Hypothalamus (tissue), 51 donors: ENCODE measurements around the gene SDC4.

Experiments used
- DNase-seq, 51 donors: peaks; one replicate each; lab custom pipeline; 2025; lab: John Stamatoyannopoulos, UW

The SDC4 gene

DNA sequence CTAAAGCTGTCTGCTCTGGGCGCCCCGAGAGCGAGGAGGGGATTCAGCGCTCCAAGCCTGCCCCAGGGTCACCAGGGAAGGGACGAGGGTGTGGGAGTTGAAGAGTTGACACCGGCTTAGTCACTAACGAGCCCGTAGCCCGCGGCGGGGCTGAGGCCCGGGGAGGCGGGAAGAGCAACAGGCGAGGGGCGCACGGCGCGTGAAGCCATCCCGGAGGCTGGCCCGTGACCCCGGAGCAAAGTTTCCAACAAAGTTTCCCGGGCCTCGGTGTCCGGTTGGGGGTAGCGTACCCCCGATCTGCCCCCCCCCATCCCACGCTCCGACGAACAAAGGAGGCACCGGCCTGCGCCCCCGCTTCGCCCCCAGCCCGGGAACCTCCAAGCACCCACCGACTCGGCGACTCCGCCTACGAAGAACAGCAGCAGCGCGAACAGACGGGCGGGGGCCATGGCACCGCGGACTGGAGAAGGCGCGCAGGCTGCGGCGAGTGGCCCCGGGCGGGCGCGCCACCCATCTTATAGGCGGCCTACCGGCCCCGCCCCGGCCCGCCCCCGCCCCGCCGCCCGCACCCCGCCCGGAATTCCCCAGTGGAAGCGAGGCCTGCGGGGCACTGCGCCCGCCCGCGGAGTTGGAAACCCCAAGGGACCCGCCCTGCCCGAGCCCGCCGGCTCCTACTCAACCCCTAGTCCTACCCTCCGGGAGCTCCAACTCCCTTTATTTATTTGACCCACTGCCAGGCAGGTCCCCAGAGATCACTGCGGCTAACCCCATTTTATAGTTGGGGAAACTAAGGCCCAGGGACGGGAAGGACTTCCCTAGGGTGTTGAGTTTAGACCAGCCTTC, at the start of gene SDC4:
Gene SDC4 (minus strand): TSS at position 489 of the 843 bp plus-strand sequence. CDS start 40 bp downstream, at position 449.
- peak in 31 of 51 donors; percentile 10 to 72 (median 43) for DNase-seq

- no peak for DNase-seq
These were observed 46.8 kb upstream of the SDC4 start for GRCh38 chr20:45395114-45395415.

DNA sequence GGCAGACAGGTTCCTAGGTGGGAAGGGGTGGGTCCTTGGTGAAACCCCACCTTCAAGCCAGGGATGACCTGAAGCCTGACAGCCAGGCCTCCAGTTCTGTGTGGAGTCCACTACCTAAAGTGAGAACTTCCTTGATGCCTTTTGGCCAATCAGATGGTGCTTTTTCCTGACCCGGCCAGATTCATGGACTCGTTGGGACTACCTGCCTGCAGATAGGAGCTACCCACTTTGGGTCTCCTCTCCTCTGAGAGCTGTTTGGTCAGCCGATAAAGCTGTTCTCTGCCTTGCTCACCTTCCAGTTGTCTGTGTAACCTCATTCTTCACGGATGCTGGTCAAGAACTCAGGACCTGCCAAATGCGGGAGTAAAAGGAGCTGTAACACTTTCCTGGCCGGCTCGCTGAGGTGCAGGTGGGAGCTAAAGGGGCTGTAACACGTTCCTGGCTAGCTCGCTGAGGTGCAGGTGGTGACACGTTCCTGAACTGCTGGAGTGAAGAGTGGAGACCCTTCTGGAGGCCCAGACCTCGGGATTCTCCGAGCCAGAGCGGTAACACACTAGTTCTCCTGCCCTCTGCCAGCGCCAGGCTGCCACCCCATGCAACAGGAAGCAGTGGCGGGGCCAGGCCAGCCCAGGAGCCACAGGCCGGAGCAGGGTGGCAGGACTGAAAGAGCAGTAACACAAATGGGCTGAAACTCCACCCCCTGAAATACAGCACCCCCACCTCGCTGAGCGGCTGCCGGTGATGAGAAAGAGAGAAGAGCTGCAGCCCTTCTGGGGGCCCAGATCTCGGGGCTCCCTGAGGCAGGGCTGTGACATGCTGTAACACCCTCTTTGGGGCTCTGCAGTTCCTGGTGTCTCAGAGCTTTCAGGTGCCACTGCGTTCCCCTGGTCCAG, 46.2 kb upstream of the SDC4 start:
- no peak for DNase-seq

- peak in 5 of 51 donors; percentile 17 to 45 (median 32) for DNase-seq
These were observed 44.5 kb upstream of the SDC4 start for GRCh38 chr20:45392733-45393132.

DNA sequence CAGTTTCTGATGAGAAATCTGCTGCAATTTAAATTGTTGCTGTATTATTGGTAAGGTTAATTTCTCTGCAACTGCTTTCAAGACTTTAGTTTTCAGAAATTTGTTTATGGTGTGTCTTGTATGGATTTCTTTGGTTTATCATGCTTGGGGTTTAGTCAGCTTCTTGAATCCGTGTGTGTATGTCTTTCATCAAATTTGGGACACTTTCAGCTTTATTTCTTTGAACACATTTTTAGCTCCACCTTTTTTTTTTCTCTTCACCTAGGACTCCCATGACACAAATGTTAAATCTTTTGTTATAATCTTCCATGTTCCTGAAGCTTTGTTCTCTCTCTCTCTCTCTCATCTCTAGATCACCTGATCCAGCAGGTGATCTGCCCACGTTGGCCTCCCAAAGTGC, 43.3 kb upstream of the SDC4 start:
- DNase-seq: no peak

GRCh38 chr20:45390931-45391330, 42.7 kb upstream of the SDC4 start:
- DNase-seq: no peak

DNA sequence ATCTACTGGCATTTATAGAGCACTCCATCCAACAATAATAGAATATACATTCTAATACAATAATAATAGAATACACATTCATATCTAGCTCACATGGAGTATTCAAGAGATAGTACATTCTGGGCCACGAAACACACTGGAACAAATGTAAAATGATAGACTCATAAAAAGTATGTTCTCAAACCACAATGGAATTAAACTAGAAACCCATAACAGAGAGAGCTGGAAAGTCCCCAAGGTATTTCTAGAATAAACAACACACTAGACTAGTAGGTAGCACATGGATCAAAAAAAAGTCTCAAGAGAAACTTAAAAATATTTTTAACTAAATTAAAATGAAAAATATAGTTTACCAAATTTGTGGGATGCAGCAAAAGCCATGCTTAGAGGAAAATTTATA, 39.0 kb upstream of the SDC4 start:
- DNase-seq: no peak

GRCh38 chr20:45378191-45378590, 30.0 kb upstream of the SDC4 start, which contains the start of gene TP53TG5:
TP53TG5 (minus strand) TSS chr20:45378325; CDS start chr20:45378236, 89 bp downstream.
- DNase-seq: peak in 27 of 51 donors; percentile 11 to 84 (median 54)

GRCh38 chr20:45377269-45377668, 29.0 kb upstream of the SDC4 start:
- DNase-seq: no peak

- no peak for DNase-seq
These were observed 26.7 kb upstream of the SDC4 start for GRCh38 chr20:45374966-45375365.

- no peak for DNase-seq
These were observed 25.9 kb upstream of the SDC4 start for GRCh38 chr20:45374101-45374467.

- peak; percentile 26 to 93 (median 77) for DNase-seq
These were observed 25.3 kb upstream of the SDC4 start for GRCh38 chr20:45373353-45374100.

DNA sequence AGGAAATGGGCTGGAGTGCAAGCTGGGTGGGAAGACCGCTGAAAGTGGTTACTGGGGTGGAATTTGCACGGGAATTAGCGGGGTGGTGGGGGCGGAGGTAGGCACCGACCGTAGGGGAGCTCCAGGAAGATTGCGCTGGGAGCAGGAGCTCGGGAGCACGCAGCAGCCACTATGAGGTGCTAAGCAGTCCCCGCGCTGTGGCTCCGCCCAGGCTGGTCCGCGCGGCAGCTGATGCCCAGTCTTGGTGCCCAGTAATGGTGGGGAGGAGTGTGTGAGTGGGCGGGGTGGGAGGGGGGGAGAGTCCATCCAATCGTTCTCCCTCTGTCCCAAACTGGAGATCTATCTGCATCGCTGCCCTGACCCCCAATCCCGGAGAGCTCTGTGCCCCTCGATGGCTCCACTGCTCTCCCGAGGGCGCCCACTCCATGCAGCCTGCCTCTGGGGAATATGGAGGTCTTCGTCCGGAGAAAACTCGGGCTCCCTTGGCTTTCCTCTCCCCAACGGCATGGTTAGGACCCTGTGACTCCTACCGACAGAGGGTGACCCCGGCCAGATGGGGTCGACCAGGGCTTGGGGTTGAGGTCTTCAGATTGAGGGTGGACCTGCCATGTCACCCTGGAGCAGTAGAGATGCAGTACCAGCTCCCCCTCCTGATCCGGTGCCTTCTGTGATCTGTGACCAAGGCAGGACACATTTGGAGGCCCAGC, 24.6 kb upstream of the SDC4 start:
- DNase-seq: peak in 38 of 51 donors; percentile 8 to 76 (median 54)

GRCh38 chr20:45372241-45372640, 24.0 kb upstream of the SDC4 start:
- no peak for DNase-seq

DNA sequence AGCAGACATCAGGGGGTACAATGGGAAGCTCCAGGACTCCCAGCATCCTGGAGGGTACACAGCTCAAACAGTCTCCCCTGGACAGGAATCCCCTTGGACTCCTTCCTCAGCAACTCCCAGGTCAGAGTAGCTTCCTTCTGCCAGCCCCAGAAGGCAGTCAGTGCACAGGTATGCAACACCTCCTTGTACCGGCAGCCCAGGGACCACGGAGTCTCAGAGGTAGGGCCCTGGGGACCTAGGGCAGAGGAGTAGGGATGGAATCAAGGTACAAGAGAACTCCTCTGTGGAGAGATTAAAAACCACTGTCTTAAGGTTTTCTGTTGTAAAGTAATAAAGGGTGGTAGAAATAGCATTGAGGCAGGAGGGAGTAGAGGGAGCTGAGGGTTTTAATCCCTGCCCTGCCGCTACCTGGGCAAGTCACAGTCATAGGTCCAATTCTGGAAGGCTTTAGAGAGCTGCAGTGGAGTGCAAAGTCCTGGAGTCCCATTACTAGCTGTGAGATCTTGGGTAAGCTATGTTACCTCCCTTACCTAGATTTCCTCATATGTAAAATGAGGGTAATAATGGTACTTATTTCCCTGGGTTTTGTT, 22.4 kb upstream of the SDC4 start:
- no peak for DNase-seq

DNA sequence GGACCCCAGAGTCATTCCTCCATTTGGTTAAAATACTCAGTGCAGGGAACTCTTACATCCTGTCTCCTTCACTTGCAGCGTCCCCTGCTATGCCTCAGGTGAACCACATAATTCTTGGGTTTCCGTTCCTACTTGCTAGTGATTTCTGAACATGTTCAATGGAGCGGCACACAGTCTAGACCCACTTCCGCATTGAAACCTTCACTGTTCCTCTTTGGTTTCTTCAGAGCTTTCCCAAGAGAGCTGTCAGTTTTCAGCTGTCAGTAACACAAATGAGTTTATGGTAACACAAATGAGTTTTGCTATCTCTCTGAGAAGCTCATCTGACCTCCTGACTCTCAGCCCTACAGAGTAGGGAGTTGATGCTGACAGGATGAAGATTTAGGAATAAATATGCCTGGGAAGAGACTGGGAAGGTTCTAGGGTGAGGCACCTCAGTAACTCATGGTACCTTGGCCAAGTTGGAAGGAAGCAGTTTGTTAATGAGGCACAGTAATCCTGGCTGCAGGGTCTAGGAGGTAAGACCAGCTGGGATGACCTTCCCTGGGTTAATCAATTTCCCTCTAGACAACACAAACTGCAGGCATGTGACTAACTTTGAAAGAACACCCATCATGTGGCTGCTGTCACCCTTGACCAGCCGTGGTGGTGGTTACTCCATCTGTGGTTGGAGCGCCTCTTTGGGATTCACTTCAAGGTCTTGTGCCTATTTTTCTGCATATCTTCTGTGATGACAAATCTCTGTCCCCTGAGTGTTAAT, 20.2 kb upstream of the SDC4 start:
- no peak for DNase-seq

- DNase-seq: no peak
These were observed 18.9 kb upstream of the SDC4 start for GRCh38 chr20:45367126-45367525.

DNA sequence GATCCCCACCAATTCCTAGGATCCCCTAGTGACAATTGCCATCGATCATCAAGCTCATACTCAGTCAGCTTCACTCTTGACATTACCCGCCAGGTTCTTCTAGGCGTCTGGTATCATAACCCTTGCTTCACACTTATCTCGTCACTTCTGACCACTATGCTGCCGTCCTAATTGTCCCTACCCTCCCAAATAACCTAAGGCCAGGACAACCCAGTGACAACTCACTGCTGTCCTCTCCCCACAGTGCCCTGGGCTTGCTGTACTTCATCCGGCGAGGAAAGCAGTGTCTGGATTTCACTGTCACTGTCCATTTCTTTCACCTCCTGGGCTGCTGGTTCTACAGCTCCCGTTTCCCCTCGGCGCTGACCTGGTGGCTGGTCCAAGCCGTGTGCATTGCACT, 18.4 kb upstream of the SDC4 start:
- DNase-seq: no peak

GRCh38 chr20:45366192-45366591, 18.0 kb upstream of the SDC4 start:
- DNase-seq: no peak
